A549 (cell line): Measurements from ENCODE around the gene MEF2A.
"Not testable (repeated sequence)": the region's sequence is repeated elsewhere in the genome, so short reads cannot be mapped to it uniquely, and the experiment has no call there.

Experiments
- MAZ ChIP-seq: fragments of 150-350 bp; IDR thresholded peaks from 2 replicates; pipeline ENCODE4 v1.6.1; 2014; ENCODE audit warnings: antibody characterized with exemption, low read depth, low read length, borderline replicate concordance
- MYC ChIP-seq: IDR thresholded peaks from 2 replicates; pipeline ENCODE4 v1.6.1; 2012; ENCODE audit warnings: mild to moderate bottlenecking, inconsistent platforms, low read length, improper control_type of control experiment, borderline replicate concordance
- PHF8 ChIP-seq: fragments of 200-600 bp; sonication (generic); IDR thresholded peaks from 2 replicates; pipeline ENCODE4 v1.6.1; 2016; ENCODE audit warnings: low read depth, mild to moderate bottlenecking, antibody characterized with exemption, moderate library complexity, borderline replicate concordance
- RCOR1 ChIP-seq: fragments of 150-350 bp; IDR thresholded peaks from 2 replicates; pipeline ENCODE4 v1.6.1; 2014; ENCODE audit warnings: antibody characterized with exemption, low read length, low read depth
- REST ChIP-seq: fragments of 200-600 bp; sonication (generic); IDR thresholded peaks from 2 replicates; pipeline ENCODE4 v1.6.1; 2016; ENCODE audit warnings: antibody characterized with exemption, mild to moderate bottlenecking, moderate library complexity
- SMC3 ChIP-seq: fragments of >200 bp; sonication (Bioruptor Twin); formaldehyde crosslinking; IDR thresholded peaks from 3 replicates; pipeline ENCODE4 v1.6.1; 2018; ENCODE audit warnings: inconsistent platforms
- TF ChIP-seq, protein P1 (sequence below): fragments of >200 bp; sonication (Bioruptor Twin); formaldehyde crosslinking; IDR thresholded peaks from 3 replicates; pipeline ENCODE4 v1.5.1; 2016
- TF ChIP-seq, protein P2 (sequence below): fragments of 450-650 bp; IDR thresholded peaks from 2 replicates; pipeline ENCODE4 v1.6.1; 2014; ENCODE audit warnings: antibody characterized with exemption

GRCh38 chr15:99666073-99666472 lies 100.3 kb downstream of the MEF2A start:
- TF ChIP-seq RCOR1, MYC, SMC3, REST, PHF8, MAZ: not testable (repeated sequence)
- TF ChIP-seq, protein P1, sequence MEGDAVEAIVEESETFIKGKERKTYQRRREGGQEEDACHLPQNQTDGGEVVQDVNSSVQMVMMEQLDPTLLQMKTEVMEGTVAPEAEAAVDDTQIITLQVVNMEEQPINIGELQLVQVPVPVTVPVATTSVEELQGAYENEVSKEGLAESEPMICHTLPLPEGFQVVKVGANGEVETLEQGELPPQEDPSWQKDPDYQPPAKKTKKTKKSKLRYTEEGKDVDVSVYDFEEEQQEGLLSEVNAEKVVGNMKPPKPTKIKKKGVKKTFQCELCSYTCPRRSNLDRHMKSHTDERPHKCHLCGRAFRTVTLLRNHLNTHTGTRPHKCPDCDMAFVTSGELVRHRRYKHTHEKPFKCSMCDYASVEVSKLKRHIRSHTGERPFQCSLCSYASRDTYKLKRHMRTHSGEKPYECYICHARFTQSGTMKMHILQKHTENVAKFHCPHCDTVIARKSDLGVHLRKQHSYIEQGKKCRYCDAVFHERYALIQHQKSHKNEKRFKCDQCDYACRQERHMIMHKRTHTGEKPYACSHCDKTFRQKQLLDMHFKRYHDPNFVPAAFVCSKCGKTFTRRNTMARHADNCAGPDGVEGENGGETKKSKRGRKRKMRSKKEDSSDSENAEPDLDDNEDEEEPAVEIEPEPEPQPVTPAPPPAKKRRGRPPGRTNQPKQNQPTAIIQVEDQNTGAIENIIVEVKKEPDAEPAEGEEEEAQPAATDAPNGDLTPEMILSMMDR: not testable (repeated sequence)
- TF ChIP-seq, protein P2, sequence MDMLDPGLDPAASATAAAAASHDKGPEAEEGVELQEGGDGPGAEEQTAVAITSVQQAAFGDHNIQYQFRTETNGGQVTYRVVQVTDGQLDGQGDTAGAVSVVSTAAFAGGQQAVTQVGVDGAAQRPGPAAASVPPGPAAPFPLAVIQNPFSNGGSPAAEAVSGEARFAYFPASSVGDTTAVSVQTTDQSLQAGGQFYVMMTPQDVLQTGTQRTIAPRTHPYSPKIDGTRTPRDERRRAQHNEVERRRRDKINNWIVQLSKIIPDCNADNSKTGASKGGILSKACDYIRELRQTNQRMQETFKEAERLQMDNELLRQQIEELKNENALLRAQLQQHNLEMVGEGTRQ: not testable (repeated sequence)
